ENCODE data around the gene PCLO.

PCLO gene

DNA sequence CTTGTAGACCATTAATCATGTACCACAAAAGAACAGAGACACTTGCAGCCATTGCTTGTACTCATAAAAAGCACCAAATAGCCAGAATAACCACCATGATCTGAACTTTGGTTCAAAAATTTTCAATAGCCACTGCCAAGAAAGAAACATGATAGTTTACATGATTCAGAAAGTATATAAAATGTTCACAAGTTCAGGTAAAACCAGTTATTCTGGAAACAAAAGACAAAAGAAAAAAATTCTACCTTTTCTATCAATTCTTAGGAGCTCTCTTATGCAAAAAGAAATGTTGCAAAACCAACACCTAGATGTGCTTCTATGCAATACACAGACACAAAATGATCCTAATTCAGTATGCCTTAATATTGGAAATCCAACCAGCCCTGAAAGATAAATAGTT lies 108.7 kb downstream of the PCLO start:
- FAIRE-seq, result no peak
- no peak for DNase-seq (ENCODE audit: low spot score)

- no peak for FAIRE-seq
- DNase-seq (ENCODE audit: low spot score), result no peak
Measured at GRCh38 chr7:83040484-83040883, 122.2 kb downstream of the PCLO start.

DNA sequence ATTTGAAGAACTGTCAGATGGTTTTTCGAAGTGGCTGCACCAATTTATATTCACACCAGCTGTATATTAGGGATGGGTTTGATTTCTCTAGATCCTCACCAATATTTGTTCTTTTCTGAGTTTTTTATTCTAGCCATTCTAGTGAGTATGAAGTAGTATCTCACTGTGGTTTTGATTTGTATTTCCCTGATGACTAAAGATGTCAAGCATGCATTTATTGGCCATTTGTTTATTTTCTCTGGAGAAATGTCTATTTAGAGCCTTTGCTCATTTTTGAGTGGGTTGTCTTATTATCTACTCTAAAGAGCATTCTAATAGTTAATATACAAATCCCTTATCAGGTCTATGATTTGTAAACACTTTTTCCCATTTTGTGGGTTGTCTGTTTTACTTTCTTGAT lies 123.9 kb downstream of the PCLO start:
- no peak for DNase-seq (ENCODE audit: low spot score)

DNA sequence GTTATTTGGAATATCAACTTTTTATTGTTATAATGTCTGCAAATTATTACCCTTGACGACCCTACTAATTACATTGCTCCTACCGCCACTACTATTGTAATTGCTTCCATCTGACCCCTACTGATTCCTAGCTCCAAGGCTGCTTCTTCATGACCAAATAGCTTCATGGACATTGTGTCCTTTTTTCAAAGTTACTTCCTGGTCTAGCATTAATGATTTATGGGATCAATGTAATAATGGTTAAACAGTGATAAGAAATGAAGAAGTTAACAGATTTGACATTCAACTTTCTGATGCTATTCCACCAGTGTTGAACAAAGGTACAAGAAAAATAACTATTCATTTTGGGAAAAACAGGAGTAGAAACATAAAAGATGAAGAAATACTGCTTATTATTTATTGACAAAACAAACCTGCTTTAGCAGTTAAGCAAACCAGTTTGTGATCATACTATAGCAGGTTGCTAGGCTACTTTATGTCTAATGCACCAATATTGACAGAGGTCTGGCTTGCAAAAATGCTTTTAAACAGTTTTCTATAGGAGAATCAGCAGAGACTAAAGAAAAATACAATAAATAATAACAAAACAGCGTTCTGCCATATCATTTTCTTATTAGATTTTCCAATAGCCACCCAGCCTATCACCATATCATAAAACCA lies 125.8 kb downstream of the PCLO start:
- no peak for FAIRE-seq
- DNase-seq (ENCODE audit: low spot score), result no peak

More for the DNA sequence above, 123.9 kb downstream of the PCLO start:
- FAIRE-seq, result no peak

DNA sequence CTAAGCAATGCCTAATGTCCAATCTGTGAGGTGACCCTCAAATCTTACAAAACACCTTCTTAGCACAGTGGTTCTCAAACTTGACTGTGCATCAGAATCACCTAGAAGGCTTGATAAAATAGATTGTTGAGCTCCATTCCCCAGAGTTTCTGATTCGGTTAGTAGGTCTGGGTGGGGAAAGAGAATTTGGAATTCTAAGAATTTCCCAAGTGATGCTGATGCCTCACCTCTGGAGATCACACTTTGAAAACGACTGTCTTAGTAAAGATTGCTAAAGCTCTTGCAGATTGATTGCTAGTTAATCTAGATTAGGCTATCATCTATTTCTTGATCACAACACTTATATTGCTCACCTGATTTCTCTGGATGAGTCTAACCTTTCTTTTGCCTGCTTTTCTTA lies 126.6 kb downstream of the PCLO start:
- FAIRE-seq, result no peak
- no peak for DNase-seq (ENCODE audit: low spot score)

- DNase-seq (ENCODE audit: low spot score) (no peak), FAIRE-seq (peak; percentile 37)
Measured at GRCh38 chr7:83032195-83032594, 130.5 kb downstream of the PCLO start.

DNA sequence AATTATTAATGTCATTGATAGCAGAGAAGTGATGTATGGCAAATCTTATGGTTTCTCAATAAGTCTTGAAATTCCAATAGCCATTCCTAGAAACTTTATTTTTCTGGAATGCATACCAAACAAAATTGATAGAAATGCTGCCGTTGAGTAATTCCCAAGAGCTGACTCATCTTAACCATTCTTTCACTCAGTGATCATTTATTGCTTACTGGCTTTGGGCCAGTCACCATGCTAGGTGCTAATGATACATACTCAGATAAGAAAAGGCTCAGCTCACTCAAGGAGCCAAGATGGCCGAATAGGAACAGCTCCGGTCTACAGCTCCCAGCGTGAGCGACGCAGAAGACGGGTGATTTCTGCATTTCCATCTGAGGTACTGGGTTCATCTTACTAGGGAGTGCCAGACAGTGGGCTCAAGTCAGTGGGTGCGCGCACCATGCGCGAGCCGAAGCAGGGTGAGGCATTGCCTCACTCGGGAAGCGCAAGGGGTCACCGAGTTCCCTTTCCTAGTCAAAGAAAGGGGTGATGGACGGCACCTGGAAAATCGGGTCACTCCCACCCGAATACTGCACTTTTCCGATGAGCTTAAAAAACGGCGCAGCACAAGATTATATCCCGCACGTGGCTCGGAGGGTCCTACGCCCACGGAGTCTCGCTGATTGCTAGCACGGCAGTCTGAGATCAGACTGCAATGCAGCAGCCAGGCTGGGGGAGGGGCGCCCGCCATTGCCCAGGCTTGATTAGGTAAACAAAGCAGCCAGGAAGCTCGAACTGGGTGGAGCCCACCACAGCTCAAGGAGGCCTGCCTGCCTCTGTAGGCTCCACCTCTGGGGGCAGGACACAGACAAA lies 138.6 kb downstream of the PCLO start:
- FAIRE-seq (peak; percentile 37), DNase-seq (ENCODE audit: low spot score) (peak; percentile 75)

- no peak for FAIRE-seq
- DNase-seq (ENCODE audit: low spot score), result no peak
Measured at GRCh38 chr7:83021032-83021431, 141.7 kb downstream of the PCLO start.

GRCh38 chr7:83020161-83020560 lies 142.5 kb downstream of the PCLO start:
- DNase-seq (ENCODE audit: low spot score) (no peak), FAIRE-seq (no peak)

- FAIRE-seq, result no peak
Measured at GRCh38 chr7:83015916-83016315, 146.8 kb downstream of the PCLO start.

DNA sequence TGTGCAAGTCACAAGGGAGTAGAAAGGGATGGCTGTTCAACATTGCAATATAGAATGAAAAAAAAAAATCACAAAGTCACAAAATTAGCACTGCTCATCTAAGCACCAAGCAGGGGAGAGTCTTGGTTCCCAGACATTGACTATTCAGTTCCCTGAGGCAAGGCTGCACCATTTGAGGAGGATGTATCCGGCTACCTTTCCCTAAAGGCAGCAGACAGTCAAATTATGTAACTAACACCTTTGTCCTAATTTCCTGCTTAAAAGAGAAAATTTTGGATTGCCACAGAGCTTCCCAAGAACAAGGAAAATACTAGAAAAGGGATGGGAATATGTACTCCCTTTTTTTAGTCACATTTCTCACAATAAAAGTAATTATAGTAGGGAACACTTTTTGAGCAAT lies 148.1 kb downstream of the PCLO start:
- FAIRE-seq (peak; percentile 5), DNase-seq (ENCODE audit: low spot score) (no peak)

More at GRCh38 chr7:83015916-83016315, 146.8 kb downstream of the PCLO start:
- DNase-seq (ENCODE audit: low spot score), result no peak

GRCh38 chr7:83011954-83012353 lies 150.7 kb downstream of the PCLO start:
- DNase-seq (ENCODE audit: low spot score), result no peak
- FAIRE-seq, result no peak

- no peak for FAIRE-seq
- no peak for DNase-seq (ENCODE audit: low spot score)
Measured at GRCh38 chr7:83005410-83005809, 157.3 kb downstream of the PCLO start.

DNA sequence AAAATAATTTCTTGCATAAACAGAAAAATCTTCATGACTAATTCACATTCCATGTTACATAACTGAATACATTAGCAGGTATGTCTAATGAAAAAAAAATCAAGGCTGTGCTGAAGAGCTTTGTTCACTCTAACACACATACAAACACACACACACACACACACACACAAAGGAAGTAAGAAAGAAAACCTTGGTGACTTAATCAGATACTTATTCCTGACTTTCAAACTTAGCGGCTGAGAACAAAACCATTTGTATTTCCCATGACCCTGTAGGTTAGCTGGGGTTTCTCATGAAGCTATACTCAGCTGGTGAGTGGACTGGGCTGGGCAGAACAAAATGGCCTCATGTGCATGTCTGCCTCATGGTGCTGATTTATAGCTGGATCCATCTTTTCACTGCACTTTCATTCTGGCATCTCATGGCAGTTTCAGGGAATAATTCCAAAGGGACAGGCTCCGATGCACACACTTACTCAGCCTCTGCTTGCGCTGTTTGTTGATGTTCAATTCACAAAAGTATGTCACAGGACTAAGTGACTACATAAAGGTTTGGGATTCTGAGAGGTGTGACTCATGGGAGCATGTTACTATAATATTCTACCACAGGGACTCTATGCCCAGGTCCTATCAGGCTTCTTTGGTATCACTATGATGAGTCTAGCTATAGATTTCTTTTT lies 161.2 kb downstream of the PCLO start:
- DNase-seq (ENCODE audit: low spot score), result peak; percentile 20
- FAIRE-seq, result peak; percentile 68

DNA sequence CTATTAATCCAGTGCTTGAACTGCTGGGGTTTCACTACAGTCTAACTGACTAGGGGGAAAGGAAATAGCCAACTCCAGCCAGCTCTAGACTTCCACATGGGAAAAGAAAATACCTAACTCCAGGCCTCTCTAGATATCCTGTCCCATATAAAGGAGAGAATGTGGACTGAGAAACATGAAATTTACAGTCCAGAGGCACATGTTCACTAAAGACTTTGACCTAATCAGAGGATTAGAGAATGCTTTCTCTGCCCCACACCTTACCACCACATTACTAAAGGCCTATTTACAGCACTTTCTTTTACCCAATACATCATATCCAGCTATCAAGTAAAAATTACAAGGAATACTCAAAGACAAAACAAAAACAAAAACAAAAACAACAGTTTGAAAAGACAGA lies 164.2 kb downstream of the PCLO start:
- FAIRE-seq (no peak), DNase-seq (ENCODE audit: low spot score) (no peak)

DNA sequence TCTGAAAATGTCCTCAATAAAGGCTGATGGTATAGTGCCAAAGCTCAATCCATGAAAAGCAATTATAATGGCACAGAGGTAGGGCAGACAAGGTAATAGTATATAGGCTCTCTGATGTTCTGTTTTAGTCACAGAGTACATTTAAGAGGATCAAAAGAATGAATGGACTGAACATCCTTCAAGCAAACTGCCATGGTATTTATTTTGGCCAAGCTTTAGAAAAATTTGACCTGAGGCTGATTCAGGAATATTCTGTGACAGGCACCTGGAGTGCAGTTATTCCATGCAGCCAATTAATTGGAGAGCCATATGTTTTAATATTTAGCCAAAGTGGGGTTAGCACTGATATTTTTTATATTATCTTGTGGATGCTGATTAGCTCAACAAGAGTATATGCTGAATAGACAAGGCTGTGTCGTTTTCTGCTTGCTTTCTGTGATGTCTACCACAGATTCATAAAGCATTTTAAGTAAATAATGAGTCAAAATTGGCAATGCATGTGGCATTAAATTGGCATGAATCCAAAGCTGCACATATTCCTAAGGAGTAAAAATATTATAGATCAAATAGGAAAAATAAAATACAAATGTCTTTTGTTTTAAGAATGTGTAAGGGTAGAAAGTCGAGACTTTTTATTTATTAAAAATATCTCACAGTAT lies 177.4 kb downstream of the PCLO start:
- FAIRE-seq (peak; percentile 23), DNase-seq (ENCODE audit: low spot score) (no peak)

GRCh38 chr7:82980130-82980788 lies 182.4 kb downstream of the PCLO start:
- FAIRE-seq (no peak), DNase-seq (ENCODE audit: low spot score) (no peak)

DNA sequence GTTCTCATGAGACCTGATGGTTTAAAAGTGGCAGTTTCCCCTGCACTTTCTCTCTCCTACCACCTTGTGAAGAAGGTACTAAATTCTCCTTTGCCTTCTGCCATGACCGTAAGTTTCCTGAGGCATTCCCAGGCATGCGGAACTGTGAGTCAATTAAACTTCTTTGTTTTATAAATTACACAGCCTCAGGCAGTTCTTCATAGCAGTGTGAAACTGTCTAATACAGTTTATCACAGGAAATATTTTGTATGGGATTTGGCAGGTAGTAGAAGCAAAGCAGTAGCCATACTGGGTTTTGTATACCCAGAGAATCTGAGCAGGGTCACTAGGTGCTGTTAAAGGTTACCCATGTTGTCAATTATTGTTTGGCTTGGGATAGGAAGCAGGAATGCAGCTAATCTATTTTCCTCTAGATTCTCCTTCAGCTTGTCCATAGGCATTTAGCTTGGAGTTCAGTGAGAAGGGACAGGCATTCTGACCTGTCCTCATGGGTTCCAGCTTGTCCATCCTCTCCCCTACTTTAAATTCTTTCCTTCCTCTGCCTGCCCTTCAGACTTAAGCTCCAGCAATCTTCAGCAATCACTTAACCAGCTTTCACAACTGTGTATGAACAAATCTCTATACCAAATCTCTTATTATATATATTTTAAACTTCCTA lies 186.7 kb downstream of the PCLO start:
- no peak for DNase-seq (ENCODE audit: low spot score)
- FAIRE-seq, result no peak

- DNase-seq (ENCODE audit: low spot score), result no peak
- no peak for FAIRE-seq
Measured at GRCh38 chr7:82972135-82972534, 190.5 kb downstream of the PCLO start.

Measured in urothelium cell line (cell line).